Measurements from ENCODE around the gene CHST1.

The CHST1 gene

GRCh38 chr11:45684440-45684839 lies 19.0 kb upstream of the CHST1 start:
- Histone ChIP-seq H3F3A (ENCODE audit: insufficient read depth, low read length) (no peaks in the 10 kb centered on the region), H3K27me3 (ENCODE audit: insufficient read depth, low read length) (peaks cover 4% of the 10 kb centered on the region; the same call in 1 of the 2 replicates), H3K36me3 (ENCODE audit: insufficient read depth, low read length) (no peaks in the 10 kb centered on the region), H3K4me1 (ENCODE audit: insufficient read depth, low read length, severe bottlenecking) (no peaks in the 10 kb centered on the region), H3K4me2 (ENCODE audit: low read length) (no peak overlapping the region), H3K9me2 (ENCODE audit: low read depth, low read length) (no peaks in the 10 kb centered on the region), H4K20me1 (ENCODE audit: insufficient read depth, low read length) (no peaks in the 10 kb centered on the region), H3K9me3 (ENCODE audit: low read length) (no peaks in the 10 kb centered on the region), H3K27ac (ENCODE audit: low read depth, low read length, poor library complexity, severe bottlenecking) (no peak overlapping the region), H2AFZ (ENCODE audit: low read length) (no peak overlapping the region), H3K79me2 (ENCODE audit: insufficient read depth, low read length) (no peaks in the 10 kb centered on the region), H3K9ac (ENCODE audit: low read length) (no peak overlapping the region), H3K4me3 (ENCODE audit: low read depth, low read length, poor library complexity, severe bottlenecking) (no peak overlapping the region)
- TF ChIP-seq EZH2 (IDR thresholded peaks at IDR 0.05; ENCODE audit: borderline replicate concordance, low read length) (no peak), CTCF (IDR thresholded peaks at IDR 0.05; ENCODE audit: low read length) (no peak)

- Histone ChIP-seq H3F3A (ENCODE audit: insufficient read depth, low read length) (no peaks in the 10 kb centered on the region), H3K79me2 (ENCODE audit: insufficient read depth, low read length) (no peaks in the 10 kb centered on the region), H3K4me3 (ENCODE audit: low read depth, low read length, poor library complexity, severe bottlenecking) (no peak overlapping the region)
Measured at GRCh38 chr11:45683271-45684058, 18.0 kb upstream of the CHST1 start.

GRCh38 chr11:45679806-45680205 lies 14.4 kb upstream of the CHST1 start:
- no peak overlapping the region for H3K4me2 ChIP-seq (ENCODE audit: low read length)
- H3K9ac ChIP-seq (ENCODE audit: low read length): no peak overlapping the region
- H3K4me3 ChIP-seq (ENCODE audit: low read depth, low read length, poor library complexity, severe bottlenecking): no peak overlapping the region
- H3K9me3 ChIP-seq (ENCODE audit: low read length): no peaks in the 10 kb centered on the region
- no peaks in the 10 kb centered on the region for H3F3A ChIP-seq (ENCODE audit: insufficient read depth, low read length)
- H4K20me1 ChIP-seq (ENCODE audit: insufficient read depth, low read length): no peaks in the 10 kb centered on the region
- no peak overlapping the region for H3K27ac ChIP-seq (ENCODE audit: low read depth, low read length, poor library complexity, severe bottlenecking)
- no peaks in the 10 kb centered on the region for H3K4me1 ChIP-seq (ENCODE audit: insufficient read depth, low read length, severe bottlenecking)
- no peaks in the 10 kb centered on the region for H3K79me2 ChIP-seq (ENCODE audit: insufficient read depth, low read length)
- no peaks in the 10 kb centered on the region for H3K9me2 ChIP-seq (ENCODE audit: low read depth, low read length)
- H3K27me3 ChIP-seq (ENCODE audit: insufficient read depth, low read length): peaks cover 4% of the 10 kb centered on the region; the same call in 1 of the 2 replicates
- no peak overlapping the region for H2AFZ ChIP-seq (ENCODE audit: low read length)
- H3K36me3 ChIP-seq (ENCODE audit: insufficient read depth, low read length): no peaks in the 10 kb centered on the region
- TF ChIP-seq CTCF (IDR thresholded peaks at IDR 0.05; ENCODE audit: low read length) (no peak), EZH2 (IDR thresholded peaks at IDR 0.05; ENCODE audit: borderline replicate concordance, low read length) (no peak)

More at GRCh38 chr11:45683271-45684058, 18.0 kb upstream of the CHST1 start:
- no peaks in the 10 kb centered on the region for H3K36me3 ChIP-seq (ENCODE audit: insufficient read depth, low read length)
- no peak overlapping the region for H3K27ac ChIP-seq (ENCODE audit: low read depth, low read length, poor library complexity, severe bottlenecking)
- no peak overlapping the region for H3K9ac ChIP-seq (ENCODE audit: low read length)
- H2AFZ ChIP-seq (ENCODE audit: low read length): no peak overlapping the region
- H3K4me1 ChIP-seq (ENCODE audit: insufficient read depth, low read length, severe bottlenecking): no peaks in the 10 kb centered on the region
- no peak overlapping the region for H3K4me2 ChIP-seq (ENCODE audit: low read length)
- H3K9me3 ChIP-seq (ENCODE audit: low read length): no peaks in the 10 kb centered on the region
- TF ChIP-seq CTCF (IDR thresholded peaks at IDR 0.05; ENCODE audit: low read length): no peak
- no peak for TF ChIP-seq EZH2 (IDR thresholded peaks at IDR 0.05; ENCODE audit: borderline replicate concordance, low read length)
- no peaks in the 10 kb centered on the region for H3K9me2 ChIP-seq (ENCODE audit: low read depth, low read length)
- peaks cover 4% of the 10 kb centered on the region; the same call in 1 of the 2 replicates for H3K27me3 ChIP-seq (ENCODE audit: insufficient read depth, low read length)
- H4K20me1 ChIP-seq (ENCODE audit: insufficient read depth, low read length): no peaks in the 10 kb centered on the region

Measured in OCI-LY1 (cell line).